ENCODE results near the gene DNMT3L.
A peak's percentile ranks its signal among the peaks of the same experiment; 100 is the strongest.

Gene DNMT3L

DNA sequence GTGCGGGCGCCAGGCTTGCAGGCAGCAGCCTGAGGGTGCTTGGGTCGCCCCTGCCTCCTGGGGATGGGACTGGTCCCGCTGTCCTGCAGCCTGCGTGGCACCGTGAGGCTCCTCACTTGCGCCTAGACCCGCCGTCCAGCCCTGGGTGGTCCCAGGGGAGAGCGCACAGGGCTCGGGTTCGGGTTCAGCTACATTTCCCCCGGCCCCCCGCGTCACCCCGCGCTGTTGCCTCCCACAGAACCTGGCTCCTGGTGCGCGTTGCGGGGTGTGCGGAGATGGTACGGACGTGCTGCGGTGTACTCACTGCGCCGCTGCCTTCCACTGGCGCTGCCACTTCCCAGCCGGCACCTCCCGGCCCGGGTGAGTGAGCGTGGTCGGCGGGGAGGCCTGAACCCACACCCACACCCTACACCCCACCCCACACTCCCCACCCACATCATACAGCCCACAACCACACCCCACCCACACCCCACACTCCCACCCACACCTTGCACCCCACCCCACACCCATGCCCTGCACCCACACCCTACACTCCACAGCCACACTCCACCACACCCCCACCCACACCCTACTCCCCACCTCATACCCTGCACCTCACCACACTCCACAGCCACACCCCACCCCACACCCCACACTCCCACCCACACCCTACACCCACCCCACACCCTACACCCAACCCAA is 32.0 kb upstream of the DNMT3L start:
- H3K36me3 ChIP-seq (ENCODE audit: control insufficient read depth, insufficient read depth, low read length), result no peaks in the 10 kb centered on the region
- TF ChIP-seq, protein P1, sequence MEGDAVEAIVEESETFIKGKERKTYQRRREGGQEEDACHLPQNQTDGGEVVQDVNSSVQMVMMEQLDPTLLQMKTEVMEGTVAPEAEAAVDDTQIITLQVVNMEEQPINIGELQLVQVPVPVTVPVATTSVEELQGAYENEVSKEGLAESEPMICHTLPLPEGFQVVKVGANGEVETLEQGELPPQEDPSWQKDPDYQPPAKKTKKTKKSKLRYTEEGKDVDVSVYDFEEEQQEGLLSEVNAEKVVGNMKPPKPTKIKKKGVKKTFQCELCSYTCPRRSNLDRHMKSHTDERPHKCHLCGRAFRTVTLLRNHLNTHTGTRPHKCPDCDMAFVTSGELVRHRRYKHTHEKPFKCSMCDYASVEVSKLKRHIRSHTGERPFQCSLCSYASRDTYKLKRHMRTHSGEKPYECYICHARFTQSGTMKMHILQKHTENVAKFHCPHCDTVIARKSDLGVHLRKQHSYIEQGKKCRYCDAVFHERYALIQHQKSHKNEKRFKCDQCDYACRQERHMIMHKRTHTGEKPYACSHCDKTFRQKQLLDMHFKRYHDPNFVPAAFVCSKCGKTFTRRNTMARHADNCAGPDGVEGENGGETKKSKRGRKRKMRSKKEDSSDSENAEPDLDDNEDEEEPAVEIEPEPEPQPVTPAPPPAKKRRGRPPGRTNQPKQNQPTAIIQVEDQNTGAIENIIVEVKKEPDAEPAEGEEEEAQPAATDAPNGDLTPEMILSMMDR (IDR thresholded peaks at IDR 0.05; ENCODE audit: insufficient read depth, low read length, poor library complexity, severe bottlenecking), result no peak
- no peak overlapping the region for H3K4me3 ChIP-seq (replicated peaks; ENCODE audit: low read depth, low read length)
- no peaks in the 10 kb centered on the region for H3K27me3 ChIP-seq (replicated peaks; ENCODE audit: control insufficient read depth, insufficient read depth, low read length)
- no peak for DNase-seq (ENCODE audit: extremely low read depth, insufficient read length)

DNA sequence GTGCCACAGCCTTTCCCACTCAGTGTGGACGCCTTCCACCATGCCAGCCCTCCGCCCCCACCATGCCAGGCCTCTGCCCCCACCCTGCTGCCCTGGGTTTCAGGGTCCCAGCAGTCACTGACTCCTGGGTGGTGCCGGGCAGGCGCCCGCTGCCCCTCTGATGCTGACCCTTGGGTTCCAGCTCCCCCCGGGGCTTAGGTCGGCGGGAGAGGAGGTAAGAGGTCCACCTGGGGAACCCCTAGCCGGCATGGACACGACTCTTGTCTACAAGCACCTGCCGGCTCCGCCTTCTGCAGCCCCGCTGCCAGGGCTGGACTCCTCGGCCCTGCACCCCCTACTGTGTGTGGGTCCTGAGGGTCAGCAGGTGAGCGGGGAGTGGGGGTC is 31.1 kb upstream of the DNMT3L start:
- Histone ChIP-seq H3K36me3 (ENCODE audit: control insufficient read depth, insufficient read depth, low read length) (no peaks in the 10 kb centered on the region), H3K27me3 (replicated peaks; ENCODE audit: control insufficient read depth, insufficient read depth, low read length) (no peaks in the 10 kb centered on the region), H3K4me3 (replicated peaks; ENCODE audit: low read depth, low read length) (no peak overlapping the region)
- TF ChIP-seq, protein P1 (IDR thresholded peaks at IDR 0.05; ENCODE audit: insufficient read depth, low read length, poor library complexity, severe bottlenecking), result no peak
- DNase-seq (ENCODE audit: extremely low read depth, insufficient read length), result no peak

DNA sequence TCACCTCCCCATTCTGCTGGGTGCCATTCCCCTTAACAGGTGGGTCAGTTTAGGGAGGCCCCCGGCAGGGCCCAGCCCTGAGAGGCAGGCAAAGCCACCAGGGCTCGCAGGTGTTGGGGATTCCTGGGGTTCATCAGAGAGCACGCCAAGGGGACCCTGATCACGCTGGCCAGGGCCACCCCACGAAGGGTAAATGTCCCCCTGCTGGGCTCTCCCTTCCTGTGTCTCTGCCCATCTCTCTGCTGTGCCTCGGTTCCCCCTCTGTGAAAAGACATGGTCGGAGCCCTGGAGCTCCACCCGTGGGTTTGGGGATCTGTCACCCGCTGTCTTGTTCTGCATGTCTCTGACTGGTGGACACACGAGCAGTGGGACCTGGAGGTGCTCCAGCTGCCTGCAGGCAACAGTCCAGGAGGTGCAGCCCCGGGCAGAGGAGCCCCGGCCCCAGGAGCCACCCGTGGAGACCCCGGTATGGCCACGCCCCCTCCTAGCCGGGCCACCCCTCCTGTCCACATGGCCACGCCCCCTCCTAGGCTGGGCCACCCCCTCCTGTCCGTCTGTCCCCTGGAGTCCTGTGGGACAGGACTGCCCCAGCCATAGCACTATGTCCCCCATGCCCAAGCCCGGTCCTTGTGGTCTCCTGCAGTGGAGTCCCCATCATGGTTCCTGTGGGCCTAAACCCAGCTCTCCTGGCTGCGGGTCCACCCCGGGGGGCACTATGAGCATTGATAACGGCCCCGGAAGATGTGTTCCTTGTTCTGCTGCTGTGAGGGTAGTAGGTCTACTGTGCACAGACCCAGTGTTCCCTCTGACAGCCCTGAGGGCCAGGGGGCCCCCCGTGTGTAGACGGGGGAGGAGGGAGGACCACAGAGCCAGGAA is 30.5 kb upstream of the DNMT3L start:
- no peaks in the 10 kb centered on the region for H3K27me3 ChIP-seq (replicated peaks; ENCODE audit: control insufficient read depth, insufficient read depth, low read length)
- H3K36me3 ChIP-seq (ENCODE audit: control insufficient read depth, insufficient read depth, low read length), result no peaks in the 10 kb centered on the region
- no peak overlapping the region for H3K4me3 ChIP-seq (replicated peaks; ENCODE audit: low read depth, low read length)
- peak; percentile 3 for DNase-seq (ENCODE audit: extremely low read depth, insufficient read length)
- TF ChIP-seq, protein P1 (IDR thresholded peaks at IDR 0.05; ENCODE audit: insufficient read depth, low read length, poor library complexity, severe bottlenecking), result no peak

DNA sequence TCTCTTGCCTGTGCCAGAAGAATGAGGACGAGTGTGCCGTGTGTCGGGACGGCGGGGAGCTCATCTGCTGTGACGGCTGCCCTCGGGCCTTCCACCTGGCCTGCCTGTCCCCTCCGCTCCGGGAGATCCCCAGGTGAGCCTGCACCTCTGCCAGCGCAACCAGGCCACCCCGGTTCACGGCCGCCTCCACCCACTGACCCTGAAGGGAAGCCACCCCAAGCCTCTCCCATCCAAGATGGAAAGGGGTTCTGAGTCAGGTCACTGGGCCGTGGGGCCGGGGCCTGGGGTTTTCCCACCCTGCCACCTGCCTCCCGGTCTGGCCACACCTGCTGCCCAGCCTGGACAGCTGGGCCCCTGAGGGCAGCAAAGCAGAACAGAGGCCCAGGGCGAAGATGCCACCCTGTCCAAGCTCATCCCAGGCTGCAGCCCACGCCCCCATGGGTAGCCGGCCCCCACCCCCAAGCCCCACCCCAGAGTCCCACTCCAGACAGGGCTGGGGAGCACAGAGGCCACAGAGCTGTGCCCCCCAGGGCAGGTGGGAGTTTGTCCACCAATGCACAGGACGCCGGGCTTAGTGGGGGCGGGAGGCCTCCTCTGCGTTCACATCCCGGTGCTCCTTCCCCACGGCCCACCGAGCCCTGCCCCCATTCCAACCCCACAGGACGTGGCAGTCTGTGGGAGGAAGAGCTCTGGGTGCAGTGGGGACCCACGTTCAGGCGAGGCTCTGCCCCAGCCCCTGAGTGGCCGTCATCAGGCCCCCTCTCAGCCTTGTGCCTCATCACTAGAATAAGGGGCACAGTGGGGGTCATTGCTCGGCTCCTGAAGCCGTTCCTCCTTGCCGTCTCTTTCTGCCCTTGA is 29.6 kb upstream of the DNMT3L start:
- no peaks in the 10 kb centered on the region for H3K27me3 ChIP-seq (replicated peaks; ENCODE audit: control insufficient read depth, insufficient read depth, low read length)
- no peak overlapping the region for H3K4me3 ChIP-seq (replicated peaks; ENCODE audit: low read depth, low read length)
- no peaks in the 10 kb centered on the region for H3K36me3 ChIP-seq (ENCODE audit: control insufficient read depth, insufficient read depth, low read length)
- TF ChIP-seq, protein P1 (IDR thresholded peaks at IDR 0.05; ENCODE audit: insufficient read depth, low read length, poor library complexity, severe bottlenecking), result no peak
- peak; percentile 15 for DNase-seq (ENCODE audit: extremely low read depth, insufficient read length)

DNA sequence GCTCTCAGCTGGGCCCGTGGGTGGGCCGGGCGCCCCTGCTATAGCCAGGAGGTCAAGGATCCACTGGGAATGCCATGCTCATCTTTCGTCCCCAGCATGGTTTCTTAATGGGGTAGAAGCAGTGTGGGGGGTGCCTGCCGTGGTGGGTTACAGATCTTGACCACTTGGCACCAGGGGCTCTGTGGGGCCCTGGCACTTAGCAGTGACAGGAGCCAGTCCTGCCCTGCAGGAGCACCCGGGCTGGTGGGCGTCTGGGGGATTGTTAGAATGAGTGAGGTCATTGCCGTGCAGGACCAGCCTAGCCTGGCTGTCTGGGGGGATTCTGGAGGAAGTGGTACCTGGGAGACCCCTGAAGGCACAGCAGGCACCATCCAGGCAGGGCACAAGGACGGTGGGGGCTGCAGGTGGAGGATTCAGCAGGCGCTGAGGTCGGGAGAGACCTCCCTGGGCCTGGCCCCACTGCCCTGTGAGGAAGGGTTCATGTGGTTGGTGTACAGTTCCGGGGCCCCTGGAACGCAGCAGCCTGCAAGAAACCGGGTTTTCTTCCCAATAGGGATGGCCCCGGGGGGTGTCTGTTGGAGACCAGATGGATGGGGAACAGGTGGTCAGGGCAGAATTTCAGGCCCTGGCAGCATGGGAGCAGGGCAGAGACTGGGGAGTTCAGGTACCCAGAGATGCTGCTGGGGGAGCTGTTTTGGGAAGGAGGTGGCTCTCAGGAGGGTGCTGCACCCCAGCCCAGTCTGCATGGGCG is 28.8 kb upstream of the DNMT3L start:
- H3K27me3 ChIP-seq (replicated peaks; ENCODE audit: control insufficient read depth, insufficient read depth, low read length), result no peaks in the 10 kb centered on the region
- TF ChIP-seq, protein P1 (IDR thresholded peaks at IDR 0.05; ENCODE audit: insufficient read depth, low read length, poor library complexity, severe bottlenecking), result no peak
- H3K4me3 ChIP-seq (replicated peaks; ENCODE audit: low read depth, low read length), result no peak overlapping the region
- H3K36me3 ChIP-seq (ENCODE audit: control insufficient read depth, insufficient read depth, low read length), result no peaks in the 10 kb centered on the region
- DNase-seq (ENCODE audit: extremely low read depth, insufficient read length), result peak; percentile 3

All from GM06990 (cell line).